Activated naive CD4-positive, alpha-beta T cell treated with Interleukin-2 at 50 U/mL for 16 hours (primary cell): ENCODE data around the gene C10orf143.
"Not testable (repeated sequence)": the region's sequence is repeated elsewhere in the genome, so short reads cannot be mapped to it uniquely, and the experiment has no call there.

ENCODE experiments used
- DNase-seq: peaks from one replicate; pipeline ENCODE4 v3.0.0-alpha.2; 2020

The C10orf143 gene

DNA sequence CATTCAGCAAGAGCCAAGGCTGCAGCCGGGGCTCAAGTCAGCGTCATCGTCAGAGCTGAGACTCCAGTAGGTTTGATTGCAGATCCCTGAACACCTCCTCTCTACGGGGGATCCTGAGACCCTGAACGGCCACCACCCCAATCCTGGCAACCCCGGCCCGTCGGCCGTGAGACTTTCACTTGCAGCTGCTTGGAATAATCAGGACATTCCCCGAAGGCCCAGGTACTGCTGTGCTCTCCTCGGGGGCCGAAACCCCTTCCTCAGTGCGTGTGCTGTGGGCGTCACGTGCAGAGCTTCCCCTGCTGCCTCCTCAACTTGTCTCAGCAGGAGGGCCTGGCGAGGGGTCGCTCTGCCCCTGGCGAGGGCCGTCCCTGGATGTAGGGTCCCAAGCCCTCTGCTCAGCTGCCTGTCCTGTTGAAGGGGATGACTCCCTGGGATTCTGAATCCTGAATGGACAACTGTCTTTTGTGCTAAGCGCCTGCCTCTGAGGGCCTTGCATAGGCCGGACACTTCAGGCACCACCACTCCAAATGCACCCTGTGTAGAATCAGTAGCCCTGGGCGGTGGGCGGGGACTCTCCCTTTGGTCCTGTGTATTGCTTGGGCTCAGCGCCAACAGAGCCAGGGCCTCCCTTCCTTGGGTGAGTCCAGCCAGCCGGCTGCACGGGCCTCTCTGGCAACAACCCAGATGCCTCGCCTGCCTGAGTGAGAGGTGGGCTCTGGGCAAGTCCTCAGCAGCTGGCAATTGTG is 82.7 kb downstream of the C10orf143 start:
- DNase-seq: no peak

DNA sequence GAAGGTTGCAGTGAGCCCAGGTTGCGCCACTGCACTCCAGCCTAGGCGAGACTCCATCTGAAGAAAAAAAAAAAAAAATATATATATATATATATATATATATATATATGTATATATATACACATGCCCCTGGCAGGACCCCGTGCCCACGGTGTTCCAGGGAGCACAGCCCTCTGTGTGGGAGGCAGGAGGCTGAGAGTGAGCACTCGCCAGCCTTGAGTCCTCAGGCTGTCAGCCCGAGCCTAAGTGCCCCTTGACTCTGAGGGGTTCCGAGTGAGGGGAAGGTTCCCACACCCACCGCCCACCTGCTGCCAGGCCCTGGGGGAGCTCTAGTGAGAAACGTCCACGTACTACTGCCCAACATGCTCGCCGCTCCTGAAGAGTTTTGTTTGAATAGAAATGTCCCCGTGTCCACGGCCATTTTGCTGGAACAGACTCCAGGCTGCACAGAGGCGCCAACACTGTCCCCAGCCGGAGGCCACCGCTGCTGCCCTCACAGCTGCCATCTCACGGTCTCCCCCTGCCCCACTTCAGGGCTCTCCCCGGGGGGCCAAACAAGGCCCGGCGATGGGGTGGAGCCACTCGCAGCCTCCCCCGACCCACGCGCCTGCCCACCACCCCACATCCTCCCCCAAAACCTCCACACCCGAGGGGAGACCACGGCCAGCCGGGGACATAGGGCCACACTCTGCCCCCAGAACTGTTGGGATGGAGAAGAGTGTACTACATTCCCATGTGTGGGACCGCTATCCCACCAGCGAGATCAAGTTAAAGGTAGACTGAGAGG is 83.8 kb downstream of the C10orf143 start:
- no peak for DNase-seq

DNA sequence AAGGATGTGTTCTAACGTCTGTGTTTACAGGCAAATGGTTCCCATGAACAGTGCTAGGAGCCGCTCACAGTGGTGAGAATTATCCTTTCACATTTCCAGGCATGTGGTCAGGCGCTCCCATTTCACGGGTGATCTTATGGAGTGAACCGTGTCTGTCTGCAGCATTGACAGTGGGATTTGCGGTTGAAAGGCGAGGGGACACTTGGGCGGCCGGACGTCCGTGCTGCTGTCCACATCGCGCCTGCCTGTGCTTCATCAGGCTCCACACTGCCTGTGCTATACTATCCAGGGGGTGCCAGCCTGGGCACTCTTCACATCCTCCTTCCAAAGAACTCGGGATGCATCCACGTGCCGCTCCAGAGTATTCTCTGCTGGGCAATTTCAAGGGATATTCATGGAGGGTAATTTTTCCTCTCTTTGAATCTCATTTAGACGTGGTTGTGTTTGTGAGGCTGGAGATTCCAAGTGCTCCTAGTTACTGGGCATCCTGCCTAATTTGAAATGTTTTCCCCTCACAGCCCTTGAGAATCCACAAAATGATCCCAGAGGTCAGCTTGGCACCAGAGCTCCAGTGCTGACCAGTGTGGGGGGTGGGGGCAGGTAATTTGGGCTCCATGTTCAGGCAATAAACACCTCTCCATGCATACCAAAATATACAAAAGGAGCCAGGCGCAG is 84.7 kb downstream of the C10orf143 start:
- DNase-seq: no peak

DNA sequence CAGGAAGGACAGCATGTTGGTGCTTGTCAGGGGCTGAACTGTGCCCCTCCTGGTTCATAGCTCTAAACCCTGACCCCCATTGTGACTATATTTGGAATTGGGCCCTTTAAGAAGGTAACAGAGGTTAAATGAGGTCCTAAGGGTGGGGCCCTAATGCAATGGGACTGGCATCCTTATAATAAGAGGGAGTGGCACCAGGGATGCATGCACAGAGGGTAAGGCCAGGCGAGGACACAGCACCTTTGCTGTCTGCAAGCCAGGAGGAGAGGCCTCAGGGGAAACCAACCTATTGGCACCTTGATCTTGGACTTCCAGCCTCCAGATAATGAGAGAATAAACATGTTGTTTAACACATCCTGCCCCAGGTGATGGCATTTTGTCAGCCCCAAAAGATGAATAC is 85.3 kb downstream of the C10orf143 start:
- no peak for DNase-seq

DNA sequence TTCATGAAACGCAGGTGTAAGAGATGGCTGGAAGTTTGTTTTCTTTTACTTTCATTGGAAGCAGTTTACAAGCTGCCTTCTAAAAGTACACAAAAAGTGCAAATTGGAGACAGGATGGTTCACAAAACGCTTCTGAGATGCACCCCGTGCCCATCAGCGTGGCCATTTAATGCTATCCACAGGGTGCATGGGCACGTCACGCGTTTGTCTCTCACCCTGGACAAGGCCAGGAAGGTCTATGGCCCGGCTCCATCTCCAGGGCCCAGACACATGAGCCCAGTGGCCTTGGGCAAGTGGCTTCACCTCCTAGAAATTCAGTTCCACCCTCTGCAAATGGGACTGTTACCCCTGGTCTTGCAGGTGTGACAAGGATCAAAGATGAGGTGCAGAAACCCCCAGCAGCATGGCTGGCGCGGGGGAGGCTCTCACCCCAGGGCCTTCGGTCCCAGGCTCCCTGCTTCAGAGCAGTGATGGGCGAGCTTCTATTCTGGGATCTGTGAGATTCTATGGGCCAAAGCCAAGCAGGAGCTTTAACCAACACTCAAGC is 85.8 kb downstream of the C10orf143 start:
- DNase-seq: no peak

DNA sequence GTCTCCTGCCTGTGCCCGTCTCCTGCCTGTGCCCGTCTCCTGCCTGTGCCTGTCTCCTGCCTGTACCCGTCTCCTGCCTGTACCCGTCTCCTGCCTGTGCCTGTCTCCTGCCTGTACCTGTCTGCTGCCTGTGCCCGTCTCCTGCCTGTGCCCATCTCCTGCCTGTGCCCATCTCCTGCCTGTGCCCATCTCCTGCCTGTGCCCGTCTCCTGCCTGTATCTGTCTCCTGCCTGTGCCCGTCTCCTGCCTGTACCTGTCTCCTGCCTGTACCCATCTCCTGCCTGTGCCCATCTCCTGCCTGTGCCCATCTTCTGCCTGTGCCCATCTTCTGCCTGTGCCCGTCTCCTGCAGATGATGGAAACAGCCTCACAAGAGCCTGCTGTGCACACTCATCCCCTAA is 86.3 kb downstream of the C10orf143 start:
- DNase-seq: not testable (repeated sequence)

DNA sequence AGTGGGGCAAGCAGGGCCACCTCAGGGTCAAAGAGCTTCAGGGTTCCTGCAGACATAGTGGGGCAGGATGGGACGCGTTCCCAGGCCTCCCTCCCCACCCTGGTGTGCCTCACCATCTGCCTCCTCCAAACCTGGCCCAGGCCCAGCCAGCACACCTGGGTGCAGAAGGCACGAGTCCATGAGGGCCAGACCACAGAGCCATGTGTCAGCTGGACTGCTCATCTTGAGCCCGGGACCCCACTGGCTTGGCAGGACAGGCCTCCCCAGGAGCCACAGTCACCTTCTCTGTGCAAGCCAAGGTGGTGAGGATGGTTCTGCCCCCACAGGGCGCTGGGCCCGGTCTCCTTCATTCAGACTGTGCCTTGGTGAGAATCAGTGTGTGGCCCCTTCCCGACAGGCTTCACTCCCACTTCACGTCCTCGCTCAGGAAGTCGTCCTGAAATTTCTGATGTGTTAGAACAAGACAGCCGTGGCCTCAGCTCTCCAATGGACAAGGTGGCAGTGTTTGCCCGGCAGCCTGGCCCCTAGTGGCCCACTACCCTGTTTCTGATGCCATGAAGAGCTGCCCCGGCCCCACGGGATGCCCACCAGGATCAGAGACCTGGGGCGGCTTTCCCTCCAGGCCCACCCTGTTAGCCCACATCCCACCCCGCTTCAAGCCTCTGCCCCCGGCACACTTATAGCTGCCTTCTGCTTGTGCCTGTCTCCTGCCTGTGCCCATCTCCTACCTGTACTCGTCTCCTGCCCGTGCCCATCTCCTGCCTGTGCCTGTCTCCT is 87.0 kb downstream of the C10orf143 start:
- DNase-seq: no peak

DNA sequence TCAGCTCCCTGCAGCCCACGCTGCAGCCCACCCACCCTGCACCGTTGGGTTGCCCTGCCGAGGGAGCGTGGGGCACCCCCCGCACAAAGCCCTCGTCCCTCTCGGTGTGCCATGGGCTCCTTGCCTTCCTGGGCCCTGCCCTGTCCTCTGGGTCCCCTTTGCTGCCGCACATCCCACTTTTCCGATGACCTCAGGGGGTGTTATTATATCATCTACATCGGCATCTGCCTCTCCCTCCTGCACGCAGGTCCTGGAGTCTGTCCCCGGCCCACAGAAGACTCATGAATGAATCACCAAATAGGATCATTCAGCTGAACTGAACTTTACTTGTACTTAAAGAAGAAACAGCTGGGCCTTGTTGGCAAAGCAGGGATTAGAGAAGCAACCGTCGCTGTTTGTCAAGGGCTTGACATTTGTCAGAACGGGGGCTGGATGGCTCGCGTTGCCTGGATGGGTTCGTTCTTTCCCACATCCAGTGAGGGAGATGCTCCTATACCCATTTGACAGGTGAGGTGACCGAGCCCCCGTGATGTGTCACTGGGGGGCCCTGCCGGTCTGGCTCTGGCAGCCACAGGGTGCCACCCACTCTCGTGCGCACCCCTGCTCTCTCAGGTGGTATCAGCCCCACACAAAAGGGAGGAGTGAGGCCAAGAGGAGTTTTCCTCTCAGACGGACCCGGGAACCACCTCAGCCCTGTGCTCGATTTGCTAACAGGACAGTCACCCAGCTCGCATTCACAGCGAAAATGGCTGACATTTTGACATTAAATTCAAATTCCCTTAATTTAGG is 87.9 kb downstream of the C10orf143 start:
- DNase-seq: no peak

DNA sequence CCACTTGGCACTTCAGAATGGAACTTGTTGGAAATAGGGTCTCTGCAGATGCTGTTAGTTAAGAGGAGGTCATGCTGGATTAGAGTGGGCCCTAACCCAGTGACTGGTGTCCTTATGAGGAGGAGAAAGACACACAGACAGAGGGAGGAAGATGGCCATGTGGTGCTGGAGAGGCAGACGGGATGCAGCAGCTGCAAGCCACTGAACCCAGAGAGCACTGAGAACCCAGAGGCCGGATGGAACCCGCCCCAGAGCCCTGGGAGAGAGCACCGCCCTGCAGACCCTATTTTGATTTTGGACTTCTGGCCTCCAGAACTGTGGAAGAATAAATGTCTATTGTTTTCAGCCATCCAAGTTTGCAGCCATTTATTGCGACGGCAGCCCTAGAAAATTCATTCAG is 88.5 kb downstream of the C10orf143 start:
- DNase-seq: no peak

DNA sequence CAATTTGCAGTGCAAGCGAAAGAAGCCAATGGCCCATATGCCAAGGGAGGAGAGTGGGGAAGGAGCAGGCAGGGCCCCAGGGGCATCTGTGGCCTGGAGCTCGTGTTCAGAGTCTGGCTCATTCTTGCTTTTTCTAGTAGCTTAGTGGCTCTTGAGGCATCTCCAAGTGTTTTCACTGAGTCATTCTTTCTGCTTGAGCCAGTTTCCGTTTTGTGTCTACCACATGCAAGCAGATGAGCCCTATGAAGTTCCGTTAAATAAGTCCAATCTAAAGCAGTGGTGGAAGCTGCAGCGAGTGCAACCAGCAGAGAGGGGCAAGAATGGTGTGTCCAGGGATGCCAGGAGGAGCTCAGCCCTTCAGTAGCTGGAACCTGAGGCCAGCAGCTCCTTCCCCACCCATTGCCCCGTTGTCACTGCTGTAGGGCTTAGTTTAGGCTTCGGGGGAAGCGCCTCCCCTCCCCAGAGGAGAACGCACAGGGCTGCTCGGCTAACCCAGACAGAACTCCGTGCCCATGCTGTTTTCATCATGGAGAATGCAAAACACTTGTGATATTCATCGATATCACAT is 89.2 kb downstream of the C10orf143 start:
- no peak for DNase-seq

DNA sequence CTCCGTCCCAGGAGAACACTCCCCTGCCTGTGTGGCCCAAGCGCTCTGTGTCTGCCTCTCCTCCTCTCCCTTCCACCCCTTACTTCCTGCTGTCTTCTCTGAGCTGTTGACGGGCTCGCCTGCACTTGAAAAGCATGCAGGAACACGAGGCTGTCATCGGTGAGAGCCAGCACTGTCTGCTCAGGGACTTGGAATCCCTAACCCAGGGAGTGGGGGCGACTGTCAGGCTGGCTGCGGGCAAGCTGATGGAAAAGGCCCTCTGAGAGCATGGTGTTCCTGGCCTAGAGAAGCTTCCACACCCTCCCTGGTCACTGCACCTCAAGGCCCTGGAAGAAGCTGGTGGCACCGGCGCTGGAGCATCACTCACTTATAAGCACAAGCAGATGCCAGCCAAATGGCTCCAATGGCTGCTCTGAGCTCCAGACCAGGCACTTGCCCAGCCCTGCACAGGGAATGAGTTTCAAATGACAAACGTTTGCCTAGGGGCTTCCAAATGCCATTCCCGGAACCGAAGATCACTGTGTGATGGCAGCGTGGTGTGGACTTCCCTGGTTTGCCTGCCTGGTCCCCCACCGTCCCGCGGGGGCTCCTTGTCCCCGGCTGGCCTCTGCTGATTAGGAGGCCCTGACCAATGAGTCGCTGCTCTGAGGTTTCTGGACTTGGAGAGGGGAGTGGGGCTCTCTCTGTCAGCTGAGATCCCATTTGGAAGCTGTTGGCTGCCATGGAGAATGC is 89.8 kb downstream of the C10orf143 start:
- DNase-seq: no peak

DNA sequence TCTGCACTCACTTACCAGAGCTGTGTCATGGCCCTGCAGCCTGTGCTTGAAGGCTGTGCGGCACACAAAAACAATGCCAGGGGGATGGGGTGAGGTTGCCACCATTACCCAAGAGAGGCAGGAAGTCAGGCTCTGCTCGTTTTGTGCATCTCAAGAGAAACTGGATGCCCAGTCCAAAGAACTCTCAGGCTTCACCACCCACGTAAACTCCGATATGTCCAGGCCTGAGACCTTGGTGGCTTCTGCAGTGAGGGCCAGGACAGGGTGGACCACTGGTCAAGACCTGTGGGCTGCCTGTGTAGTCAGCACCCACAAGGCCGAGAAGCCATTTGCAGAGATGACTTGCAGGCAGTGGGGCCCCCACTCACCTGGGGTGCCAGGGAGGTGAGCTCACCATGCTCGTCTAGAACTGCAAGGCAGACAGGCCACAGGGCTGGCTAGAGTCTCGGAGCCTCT is 91.9 kb downstream of the C10orf143 start:
- DNase-seq: no peak

DNA sequence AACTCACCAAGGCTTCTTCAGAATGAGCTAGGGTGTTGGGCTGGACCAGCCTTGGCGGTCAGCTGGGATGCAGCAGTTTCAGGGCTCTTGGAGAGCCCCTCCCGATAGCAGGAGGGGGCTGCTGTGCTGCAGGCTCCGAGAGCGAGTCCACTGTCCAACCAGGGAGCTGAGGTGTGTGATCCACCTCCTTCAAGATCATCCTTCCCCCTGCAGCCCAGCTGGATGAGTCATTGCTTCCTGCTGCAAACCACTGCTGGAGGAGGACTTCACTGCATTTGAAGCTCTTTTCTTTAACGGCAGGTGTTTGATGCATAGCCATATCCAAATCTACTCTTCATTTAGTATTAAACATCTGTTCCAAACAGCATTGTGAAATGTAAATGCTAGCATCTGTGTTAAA is 92.4 kb downstream of the C10orf143 start:
- no peak for DNase-seq

DNA sequence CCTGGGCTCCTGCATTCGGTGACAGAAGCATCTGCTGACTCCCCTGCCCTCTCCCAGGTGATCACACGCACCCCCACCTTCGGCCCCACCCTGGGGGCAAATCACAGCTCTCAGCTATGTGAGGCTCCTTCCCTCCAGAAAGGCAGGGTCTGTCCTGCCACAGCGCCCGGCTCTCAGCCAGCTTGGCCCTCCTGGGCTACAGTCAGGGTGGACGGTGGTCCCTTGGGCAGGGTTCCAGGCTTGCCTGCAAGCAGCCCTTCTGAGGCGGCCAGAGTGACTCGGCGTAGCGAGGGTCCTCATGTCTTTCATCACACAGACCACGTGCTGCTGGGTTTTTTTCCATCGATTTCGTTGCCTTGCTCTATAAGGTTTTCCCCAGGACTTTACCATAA is 93.0 kb downstream of the C10orf143 start:
- DNase-seq: no peak

DNA sequence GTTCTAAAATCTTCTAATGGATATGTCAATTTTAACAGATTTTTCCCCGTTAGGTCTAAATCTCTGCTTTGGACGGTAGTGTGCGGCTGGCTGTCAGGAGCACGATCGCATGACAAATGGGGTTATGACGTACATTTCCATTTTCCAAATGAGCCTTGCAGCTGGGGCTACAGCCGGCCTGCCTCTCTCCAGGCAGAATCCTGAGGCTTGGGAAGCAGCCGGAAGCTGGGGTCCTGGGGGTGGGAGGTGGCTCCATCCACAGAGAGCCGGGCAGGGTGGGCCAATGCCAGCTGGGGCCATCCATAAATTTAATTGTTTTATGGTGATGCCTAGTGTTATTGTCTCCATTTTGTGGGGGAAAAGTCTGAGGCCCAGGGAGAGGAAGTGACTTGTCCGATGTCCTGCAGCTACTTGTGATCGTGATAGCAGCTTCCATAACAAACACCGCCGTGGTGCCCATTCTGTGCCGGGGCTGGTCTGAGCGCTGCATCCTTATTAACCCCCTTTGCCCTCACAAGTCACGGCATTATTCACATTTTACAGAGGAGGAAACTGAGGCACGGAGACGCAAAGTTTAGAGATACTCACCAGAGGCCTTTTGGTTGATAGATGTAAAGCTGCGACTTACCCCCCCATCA is 93.5 kb downstream of the C10orf143 start:
- no peak for DNase-seq

DNA sequence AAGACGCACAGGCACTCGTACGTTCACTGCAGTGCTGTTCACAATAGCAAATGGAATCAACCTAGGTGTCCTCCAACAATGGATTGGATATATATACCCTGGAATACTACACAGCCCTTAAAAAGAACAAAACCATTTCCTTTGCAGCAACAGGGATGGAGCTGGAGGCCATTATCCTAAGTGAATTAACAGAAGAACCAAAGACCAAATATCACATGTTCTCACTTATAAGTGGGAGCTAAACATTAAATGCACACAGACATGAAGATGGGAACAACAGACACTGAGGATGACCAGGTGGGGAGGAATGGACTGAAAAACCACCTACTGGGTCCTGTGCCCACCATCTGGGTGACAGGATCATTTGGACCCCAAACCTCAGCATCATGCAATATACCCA is 94.5 kb downstream of the C10orf143 start:
- no peak for DNase-seq

DNA sequence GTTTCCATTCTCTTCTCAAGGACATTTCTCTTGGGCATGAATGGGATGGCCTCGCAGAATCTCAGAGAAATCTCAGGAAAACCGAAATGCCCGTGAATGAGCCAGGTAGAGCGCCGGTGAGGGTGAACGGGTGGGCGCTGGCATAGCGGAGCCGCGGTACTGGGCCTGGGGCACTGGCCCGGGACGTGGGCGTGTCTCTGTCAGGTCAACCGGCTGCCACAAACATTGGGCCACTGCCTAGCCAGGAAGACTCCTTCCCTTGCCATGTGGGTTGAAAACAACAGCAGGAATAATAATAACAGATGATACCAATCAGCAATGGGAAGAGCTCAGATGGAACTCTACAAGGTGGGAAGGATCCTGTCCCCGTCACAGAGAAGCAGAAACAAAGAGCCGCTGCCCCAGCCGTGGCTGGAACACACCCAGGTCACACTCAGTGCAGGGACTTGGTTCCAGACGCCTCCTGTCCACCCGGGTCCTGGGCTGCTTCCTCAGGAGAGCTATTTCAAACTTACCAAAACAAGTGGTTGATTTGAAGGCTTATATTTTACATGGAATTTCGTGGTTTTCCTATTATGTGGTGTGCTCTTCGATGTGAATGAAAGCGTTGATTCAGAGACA is 95.4 kb downstream of the C10orf143 start:
- no peak for DNase-seq

DNA sequence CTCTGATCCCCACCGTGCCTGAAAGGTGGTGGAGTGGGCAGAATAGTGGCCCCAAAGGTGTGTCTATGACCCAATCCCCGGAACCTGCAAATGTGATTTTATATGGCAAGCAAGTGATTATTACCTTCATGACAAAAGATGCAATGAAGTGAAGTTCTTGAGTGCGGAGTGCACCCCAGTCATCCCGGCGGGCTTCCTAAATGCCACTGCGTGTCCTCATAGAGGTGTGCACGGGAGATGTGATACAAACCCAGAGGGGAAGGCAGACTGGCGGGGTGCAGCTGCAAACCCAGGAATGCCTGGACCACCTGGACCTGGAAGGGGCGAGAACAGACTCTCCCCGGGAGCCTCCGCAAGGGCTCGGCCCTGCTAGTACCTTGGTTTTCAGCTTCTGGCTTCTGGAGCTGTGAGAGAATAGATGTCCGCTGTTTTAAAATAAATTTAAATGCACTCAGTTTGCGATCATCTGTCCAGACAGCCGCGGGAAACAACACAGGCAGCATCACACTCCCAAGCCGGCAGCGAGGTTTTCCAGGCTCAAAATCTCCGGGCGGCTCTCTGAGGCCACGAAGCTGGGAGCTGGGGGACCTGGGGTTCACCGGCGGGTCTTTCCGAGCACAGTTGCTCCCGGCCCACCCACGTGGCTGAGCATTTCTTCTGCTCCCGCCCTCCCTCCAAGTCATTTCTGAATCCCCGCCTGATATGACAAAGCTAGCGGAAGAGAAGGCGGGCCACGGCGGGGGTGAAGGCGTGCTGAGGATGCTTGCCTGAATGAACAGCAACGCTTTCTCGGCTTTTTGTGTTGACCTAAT is 96.2 kb downstream of the C10orf143 start:
- no peak for DNase-seq
